Activated CD8-positive, alpha-beta memory T cell treated with anti-CD3 and anti-CD28 coated beads, Interleukin-2, amount 50 U/mL, for 1 hour (primary cell): ENCODE measurements around the gene PARP16.

Experiments
- DNase-seq: peaks from one replicate; pipeline ENCODE4 v3.0.0-alpha.2; 2020; ENCODE audit errors: extremely low read depth

PARP16 gene

GRCh38 chr15:65286704-65287519, at the start of gene PARP16:
PARP16 (minus strand) TSS chr15:65286883; CDS start chr15:65286426, 457 bp downstream.
- peak; percentile 69 for DNase-seq

- no peak for DNase-seq
Measured at GRCh38 chr15:65335278-65336055, 48.8 kb upstream of the PARP16 start.

DNA sequence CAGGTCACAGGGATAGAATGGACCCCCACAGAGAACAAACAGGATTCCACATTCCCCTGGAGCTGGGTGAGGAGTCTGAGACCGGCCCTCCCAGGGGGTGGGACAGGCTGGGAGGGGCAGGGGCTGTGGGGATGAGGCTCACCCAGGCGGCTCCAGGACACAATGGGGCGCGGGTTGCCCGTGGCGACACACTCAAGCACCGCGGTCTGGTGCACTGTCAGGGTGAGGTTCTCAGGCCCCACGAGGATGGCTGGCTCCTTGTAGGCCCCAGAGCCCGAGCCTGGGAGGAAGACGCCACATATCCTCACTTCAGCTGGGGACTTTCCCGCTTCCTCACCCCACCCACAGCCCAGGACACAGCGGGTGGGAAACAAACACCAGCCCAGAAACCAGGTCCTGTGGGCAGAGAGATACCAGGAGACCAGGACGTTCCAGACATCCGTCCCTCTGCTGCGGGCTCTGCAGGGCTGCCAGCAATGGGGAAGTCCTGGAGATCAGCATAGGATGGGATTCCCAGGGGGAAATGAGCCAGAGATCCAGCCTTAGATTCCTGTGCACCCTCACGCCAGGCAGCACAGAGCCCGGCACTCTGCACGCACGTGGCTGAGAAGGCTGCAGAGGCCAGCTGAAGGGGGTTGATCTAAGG, 48.0 kb upstream of the PARP16 start:
- no peak for DNase-seq

DNA sequence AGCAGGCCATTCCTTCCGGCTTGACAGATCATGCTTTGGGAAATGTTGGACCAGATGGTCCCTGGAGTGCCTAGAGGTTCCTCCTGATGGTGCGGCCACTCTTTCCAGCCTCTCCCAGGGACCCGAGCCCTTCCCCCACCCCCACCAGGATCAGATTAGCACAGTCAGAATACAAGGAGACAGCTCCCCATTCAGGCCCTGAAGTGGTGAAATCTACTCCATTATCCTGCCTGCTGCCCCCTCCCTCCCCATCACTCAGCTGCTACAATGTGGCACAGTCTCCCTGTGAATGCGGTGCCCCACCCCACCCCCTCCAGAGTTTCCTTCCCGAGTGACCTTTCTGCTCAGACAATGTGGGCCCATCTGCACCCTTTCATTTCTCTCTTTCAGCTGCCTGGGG, 47.2 kb upstream of the PARP16 start:
- no peak for DNase-seq

DNA sequence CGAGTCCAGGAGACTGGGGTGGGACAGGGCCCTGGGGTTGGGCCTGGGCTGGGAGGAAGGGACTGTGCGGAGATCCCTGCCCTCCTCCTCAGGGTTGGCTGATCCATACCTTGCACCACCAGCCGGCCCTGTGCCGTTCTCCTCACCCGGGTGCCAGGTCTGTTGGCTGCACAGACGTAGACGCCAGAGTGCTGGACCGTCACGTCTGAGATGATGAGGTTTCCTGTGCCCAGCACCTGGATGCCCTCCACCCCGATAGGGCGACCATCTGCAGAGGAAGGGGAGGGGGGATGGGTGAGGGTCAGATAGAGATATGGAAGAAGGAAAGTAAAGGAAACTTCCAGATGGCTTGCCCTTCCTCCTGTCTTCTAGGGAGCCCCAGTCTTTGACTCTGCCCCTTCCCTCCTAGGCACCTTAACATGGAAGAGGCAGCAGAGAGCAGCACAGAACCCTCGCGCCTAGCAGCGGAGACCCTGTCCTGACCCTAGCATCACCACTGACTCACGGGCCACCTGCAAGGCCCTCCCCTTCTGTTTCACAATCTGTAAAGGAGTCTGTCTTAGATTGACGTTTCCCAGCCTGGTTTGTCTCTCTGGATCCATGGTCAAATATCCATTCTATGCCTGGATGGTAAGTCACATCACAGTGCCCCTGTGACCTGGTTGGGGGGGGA, 46.6 kb upstream of the PARP16 start:
- no peak for DNase-seq

GRCh38 chr15:65332391-65333147, 45.9 kb upstream of the PARP16 start:
- no peak for DNase-seq

- DNase-seq: no peak
Measured at GRCh38 chr15:65331811-65332210, 45.1 kb upstream of the PARP16 start.

DNA sequence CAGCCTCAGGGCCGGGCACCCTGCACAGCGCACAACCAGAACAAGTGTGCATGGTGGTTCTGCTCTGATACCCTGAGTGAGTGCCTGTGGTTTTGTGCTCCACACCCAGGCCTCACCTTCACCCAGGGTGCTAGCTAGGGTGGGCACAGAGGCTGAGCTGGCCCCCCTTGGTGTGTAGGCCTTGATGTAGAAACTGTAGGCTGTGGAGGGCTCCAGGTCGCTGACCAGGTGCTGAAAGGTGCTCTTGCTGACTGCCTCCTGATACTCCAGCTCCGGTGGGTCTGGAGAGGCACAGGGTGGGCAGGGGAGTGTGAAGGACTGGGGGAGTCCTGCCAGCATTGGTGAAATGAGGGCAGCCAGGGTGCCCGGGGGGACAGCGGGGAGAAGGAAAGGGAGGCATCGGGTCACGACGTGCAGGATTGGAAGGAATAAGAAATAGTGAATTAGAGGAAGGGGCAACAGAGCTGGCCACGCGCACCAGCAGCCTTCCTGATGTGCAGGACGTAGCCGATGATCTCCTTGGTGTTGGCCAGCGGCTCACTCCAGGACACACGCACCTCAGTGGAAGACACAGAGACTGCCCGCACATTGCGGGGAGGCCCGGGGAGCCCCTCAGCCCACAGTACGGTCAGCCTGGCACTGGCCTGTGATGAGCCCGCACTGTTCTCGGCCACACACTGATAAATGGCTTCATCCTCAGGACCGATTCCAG, 44.4 kb upstream of the PARP16 start:
- no peak for DNase-seq

GRCh38 chr15:65329984-65330735, 43.5 kb upstream of the PARP16 start:
- DNase-seq: no peak

DNA sequence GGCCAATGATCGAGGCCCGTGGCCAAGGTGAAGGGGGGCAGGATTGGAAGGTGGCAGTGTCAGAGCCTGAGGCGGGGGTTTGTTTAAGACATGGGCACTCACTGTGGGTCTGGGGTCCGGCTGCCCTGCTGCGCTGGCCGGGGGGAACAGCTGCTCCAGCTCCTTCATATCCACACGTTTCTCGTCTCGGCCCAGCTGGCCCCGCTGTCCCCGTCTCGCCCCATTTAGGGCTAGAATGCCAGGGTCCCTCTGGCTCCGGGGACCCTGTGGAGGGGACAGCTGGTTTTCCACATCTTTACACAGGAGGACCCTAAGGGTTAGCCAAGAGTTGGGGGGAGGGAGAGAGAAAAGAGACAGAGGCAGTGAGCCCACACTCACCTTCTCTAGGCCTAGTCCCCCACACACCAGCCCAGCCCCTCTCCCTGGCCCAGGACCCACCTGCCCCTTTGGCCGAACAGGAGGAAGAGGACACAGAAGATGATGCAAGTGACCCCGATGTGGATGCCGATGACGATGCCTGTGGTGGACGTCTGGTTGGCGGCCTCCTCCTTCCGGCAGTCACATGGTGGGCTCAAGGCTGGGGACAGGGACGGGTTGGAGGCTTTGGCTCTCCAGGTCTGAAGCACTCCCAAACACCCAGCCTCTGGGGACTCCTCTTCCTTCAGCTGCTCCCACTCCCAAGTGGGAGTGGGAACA, 42.8 kb upstream of the PARP16 start:
- no peak for DNase-seq

- DNase-seq: no peak
Measured at GRCh38 chr15:65328506-65329287, 42.0 kb upstream of the PARP16 start.

GRCh38 chr15:65327651-65328393, 41.1 kb upstream of the PARP16 start:
- no peak for DNase-seq

DNA sequence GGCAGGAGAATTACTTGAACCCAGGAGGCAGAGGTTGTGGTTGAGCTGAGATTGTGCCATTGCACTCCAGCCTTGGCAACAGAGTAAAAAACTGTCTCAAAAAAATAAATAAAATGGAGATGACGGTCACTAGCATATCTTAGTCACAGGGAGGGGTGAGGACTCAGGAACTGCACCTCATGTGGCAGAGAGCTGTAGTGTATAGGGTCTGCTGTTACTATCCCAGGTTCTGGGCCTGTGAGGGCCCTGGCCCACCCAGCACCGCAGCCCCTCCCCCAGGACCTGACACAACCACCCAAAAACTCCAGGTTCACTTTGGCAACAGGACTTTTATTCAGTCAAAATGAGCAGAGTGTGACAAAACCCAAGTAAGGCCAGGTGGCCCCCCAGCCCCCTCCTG, 40.1 kb upstream of the PARP16 start:
- DNase-seq: no peak

GRCh38 chr15:65326117-65326526, 39.4 kb upstream of the PARP16 start:
- no peak for DNase-seq

DNA sequence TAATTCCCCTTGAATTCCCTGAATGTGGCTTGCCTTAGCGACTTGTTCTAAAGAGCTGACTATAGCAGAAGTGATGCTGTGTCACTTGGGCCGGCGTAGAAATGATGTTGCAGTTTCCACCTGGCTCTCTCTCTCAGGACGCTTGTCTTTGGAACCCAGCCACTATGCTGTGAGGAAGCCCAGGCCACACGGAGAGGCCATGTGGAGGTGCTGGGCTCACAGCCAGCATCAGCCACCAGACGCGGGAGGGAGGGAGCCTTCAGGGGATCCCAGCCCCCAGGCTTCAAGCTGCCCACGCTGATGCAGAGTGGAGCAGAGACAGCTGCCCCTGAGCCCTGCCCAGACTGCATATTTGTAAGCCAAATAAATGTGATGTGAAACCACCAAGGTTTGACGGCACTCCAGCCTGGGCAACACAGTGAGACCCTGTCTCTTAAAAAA, 36.4 kb upstream of the PARP16 start:
- DNase-seq: no peak

DNA sequence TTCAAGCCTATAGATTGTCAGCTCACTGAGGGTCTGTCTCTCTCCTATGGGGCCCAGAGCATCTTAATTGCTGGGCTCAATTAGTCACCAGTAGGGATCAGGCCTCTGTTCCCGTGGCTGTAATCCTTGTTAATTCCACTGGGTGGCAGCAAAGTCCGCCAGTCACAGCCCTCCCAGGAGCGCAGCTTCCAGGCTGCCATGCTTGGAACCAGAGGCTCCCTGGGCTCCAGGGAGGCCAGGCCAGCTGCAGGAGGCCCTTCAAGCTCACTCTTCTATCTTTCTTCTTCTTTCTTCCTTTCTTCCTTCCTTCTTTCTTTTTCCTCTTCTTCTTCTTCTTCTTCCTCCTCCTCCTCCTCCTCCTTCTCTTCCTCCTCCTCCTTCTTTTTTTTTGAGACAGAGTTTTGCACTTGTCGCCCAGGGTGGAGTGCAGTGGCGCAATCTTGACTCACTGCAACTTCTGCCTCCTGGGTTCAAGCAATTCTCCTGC, 32.2 kb upstream of the PARP16 start:
- DNase-seq: no peak

DNA sequence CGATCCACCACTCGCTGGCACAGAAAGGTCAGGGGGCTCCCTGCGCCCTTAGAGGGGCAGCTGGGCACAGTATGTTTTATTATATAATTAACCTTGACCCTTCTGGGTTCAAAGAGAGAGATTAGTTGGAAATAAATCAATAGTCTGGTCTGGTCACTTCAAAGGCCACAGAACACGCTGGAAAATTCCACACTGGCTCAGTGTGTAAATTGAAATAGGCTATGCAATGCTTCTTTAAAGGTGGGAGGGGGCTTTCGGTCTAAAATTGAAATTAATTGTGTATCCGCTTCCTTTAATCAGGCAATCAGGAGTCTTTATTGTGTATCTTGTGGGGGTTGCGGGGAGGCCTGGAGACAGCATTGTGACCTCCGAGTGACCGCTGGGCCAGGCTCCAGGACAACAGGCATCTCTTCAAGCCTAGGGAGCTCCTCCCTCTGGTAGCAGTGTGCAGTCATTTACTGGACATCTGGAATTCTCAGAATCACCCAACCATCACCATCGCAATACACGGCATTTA, 25.8 kb upstream of the PARP16 start:
- no peak for DNase-seq
